ENCODE measurements around the gene EFCAB6. TPM values are rescaled to one million over a fixed set of nuclear protein-coding genes. Genes with fewer than 3 reads are reported as not detected.

EFCAB6 gene
- total RNA-seq, 4 donors from 2014 or later = 1.1 to 3.8 (median 2.7) TPM

DNA sequence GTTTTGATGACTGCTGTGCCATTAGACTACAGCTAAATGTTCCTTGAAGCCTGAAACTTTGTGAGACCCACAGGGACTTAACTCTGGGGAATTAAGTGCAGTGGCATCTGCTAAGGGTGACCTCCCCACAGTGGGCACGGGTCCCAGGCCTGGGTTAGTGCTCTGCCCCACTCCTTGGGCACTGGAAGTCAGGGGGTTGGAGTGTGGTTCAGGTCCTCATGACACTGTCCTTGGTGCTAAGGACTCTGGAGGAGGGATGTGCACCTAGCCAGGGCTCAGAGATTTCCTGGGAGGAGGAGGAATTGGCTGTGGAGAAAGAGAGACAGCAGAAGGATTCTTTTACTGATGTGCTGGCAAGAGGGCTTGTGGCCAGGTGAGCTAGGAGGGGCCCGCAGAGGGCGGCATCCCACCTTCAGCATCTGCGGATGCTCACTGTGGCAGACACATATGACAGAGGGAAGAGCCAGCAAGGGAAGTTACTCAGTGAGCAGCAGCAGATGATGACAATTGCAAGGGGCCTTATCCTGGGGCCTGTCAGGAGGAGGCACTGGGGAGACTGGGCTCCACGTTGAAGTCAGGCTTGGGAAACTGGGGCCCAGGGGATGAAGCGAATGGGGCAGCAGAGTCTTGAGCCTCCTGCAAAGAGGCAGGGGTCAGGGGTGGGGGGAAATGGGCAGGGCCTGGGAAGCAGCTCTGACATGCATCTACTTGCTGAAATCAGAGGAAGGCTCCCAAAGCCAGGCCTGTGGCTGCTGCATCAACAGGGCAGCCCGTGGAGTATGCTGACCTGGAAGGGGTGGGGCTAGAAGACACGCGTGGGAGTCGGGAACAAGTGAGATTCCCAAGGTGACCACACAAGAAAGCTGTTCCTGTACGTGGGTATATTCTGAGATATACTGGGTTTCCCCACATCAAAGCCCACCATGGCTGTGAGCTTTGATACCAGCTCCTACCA lies 256.3 kb downstream of the EFCAB6 start:
- no peak for ATAC-seq
- no peak for TF ChIP-seq POLR2A (IDR thresholded peaks at IDR 0.05)
- no peak for TF ChIP-seq EP300 (IDR thresholded peaks at IDR 0.05)
- TF ChIP-seq, protein P1, sequence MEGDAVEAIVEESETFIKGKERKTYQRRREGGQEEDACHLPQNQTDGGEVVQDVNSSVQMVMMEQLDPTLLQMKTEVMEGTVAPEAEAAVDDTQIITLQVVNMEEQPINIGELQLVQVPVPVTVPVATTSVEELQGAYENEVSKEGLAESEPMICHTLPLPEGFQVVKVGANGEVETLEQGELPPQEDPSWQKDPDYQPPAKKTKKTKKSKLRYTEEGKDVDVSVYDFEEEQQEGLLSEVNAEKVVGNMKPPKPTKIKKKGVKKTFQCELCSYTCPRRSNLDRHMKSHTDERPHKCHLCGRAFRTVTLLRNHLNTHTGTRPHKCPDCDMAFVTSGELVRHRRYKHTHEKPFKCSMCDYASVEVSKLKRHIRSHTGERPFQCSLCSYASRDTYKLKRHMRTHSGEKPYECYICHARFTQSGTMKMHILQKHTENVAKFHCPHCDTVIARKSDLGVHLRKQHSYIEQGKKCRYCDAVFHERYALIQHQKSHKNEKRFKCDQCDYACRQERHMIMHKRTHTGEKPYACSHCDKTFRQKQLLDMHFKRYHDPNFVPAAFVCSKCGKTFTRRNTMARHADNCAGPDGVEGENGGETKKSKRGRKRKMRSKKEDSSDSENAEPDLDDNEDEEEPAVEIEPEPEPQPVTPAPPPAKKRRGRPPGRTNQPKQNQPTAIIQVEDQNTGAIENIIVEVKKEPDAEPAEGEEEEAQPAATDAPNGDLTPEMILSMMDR (IDR thresholded peaks at IDR 0.05) = no peak
- TF ChIP-seq POLR2AphosphoS5 (IDR thresholded peaks at IDR 0.05) = no peak

DNA sequence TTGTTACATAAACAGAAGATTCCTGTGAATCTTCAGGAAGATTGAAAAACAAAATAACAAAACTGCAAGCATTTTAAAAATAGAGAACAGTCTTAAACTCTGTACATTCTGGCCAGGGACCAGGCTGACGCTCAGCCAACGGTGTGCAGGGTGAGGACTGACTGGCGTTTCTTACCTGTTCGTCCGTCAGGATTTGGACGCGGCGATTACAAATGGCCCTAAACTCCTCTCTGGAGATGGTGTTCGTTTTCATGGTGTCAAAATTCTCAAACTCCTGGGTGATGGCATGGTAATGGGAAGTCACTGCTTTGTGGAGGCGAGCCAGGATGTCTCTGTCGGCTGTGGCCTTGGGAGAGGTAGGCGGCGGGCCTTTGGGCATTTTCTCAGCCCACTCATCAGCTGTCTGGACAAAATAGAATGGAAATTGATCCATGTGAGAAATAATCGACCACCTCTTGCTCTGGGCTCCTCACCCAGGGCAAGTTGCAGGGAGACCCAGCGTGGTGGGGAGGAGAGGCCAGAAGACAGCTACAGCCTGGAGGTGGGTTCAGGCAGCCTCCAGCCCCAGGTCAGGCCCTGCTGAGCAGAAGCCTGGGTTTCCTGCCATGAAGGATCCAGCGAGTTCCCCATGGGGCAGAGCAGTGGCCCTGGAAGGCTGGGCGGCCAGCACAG lies 257.3 kb downstream of the EFCAB6 start:
- H3K4me1 ChIP-seq = no peaks in the 10 kb centered on the region
- H3K4me3 ChIP-seq = no peak overlapping the region
- no peak for ATAC-seq
- H3K27ac ChIP-seq = no peak overlapping the region
- H3K27me3 ChIP-seq = no peaks in the 10 kb centered on the region
- TF ChIP-seq POLR2A (IDR thresholded peaks at IDR 0.05) (no peak), EP300 (IDR thresholded peaks at IDR 0.05) (no peak), POLR2AphosphoS5 (IDR thresholded peaks at IDR 0.05) (no peak)
- TF ChIP-seq, protein P1 (IDR thresholded peaks at IDR 0.05) = no peak
- no peaks in the 10 kb centered on the region for H3K36me3 ChIP-seq
- H3K9me3 ChIP-seq = peaks cover 0 to 11% (median 0%) of the 10 kb centered on the region in 3 donors
- 90 to 97% methylated on average over 8 to 9 of the region's 17 CpGs for WGBS, 2 donors (ENCODE audit: low coverage in 1 of 2)

More for the DNA sequence above, 256.3 kb downstream of the EFCAB6 start:
- Histone ChIP-seq H3K4me3 (no peak overlapping the region), H3K27ac (no peak overlapping the region), H3K4me1 (no peaks in the 10 kb centered on the region), H3K27me3 (no peaks in the 10 kb centered on the region), H3K9me3 (peaks cover 0 to 11% (median 0%) of the 10 kb centered on the region in 3 donors), H3K36me3 (no peaks in the 10 kb centered on the region)
- 51 to 76% methylated on average over 6 to 8 of the region's 11 CpGs for WGBS, 2 donors (ENCODE audit: low coverage in 1 of 2)

DNA sequence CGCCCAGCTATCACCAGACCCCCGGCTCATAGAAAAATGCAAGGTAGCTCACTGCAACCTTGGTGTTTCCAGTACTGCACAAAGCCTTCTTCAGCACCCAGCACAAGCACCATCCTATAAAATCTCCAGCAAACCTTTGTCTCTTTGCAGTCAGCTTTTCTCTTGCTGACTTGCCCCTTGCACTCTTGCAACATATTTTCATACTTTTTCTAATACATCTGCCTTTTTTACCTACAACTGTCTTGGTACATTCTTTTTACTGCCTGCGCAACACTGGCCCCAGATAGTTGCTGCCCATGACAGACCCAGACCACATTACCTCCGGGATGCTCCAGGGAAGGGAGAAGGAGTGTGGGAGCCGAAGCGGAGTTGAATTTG lies 257.9 kb downstream of the EFCAB6 start:
- Histone ChIP-seq H3K4me1 (no peaks in the 10 kb centered on the region), H3K27me3 (no peaks in the 10 kb centered on the region), H3K36me3 (no peaks in the 10 kb centered on the region), H3K27ac (no peak overlapping the region), H3K4me3 (no peak overlapping the region), H3K9me3 (peaks cover 0 to 11% (median 0%) of the 10 kb centered on the region in 3 donors)
- 94 to 100% methylated on average over 3 of the region's 6 CpGs for WGBS, 2 donors (ENCODE audit: low coverage in 1 of 2)
- TF ChIP-seq POLR2A (IDR thresholded peaks at IDR 0.05) (no peak), EP300 (IDR thresholded peaks at IDR 0.05) (no peak), POLR2AphosphoS5 (IDR thresholded peaks at IDR 0.05) (no peak)
- TF ChIP-seq, protein P1 (IDR thresholded peaks at IDR 0.05) = no peak
- no peak for ATAC-seq

DNA sequence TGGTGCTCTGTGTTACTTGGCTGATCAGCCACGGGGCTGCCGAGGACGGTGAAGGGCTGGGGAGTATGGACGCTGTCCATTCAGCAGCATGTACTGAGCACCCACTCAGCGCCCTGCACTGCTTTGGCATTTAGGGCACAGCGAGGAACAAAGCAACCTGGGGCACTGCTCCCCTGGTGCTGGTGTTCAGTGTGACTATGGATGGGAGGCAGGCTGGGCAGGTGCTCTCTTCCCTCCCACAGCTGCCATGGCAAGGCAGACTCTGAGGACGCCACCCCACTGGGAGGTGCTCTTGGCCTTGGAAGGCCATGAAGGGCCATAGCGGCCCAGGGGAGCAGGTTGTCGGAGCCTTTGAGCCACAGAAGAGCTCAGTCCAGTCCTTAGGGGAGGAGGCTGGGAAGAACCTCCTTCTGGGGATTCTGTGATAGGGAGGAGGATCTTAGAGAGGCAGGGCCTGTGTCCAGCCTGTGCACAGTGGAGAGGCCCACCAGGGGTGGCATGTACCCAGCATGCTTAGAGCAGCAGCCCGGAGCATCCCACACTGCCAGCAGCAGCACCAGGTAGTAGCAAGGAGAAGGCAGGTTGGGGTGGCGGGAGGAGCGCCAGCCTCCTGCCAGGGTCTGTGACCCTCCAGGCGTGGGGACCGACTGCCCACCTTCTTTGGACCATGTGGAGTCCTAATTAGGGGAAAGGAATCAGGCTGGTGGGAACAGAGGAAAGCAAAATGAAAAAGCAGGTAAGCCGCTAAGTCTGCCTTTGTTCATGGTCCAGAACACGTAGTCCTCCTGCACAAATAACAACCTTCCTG lies 258.4 kb downstream of the EFCAB6 start:
- Histone ChIP-seq H3K27ac (no peak overlapping the region), H3K4me1 (no peaks in the 10 kb centered on the region), H3K27me3 (no peaks in the 10 kb centered on the region), H3K36me3 (no peaks in the 10 kb centered on the region), H3K9me3 (peaks cover 0 to 8% (median 0%) of the 10 kb centered on the region in 3 donors), H3K4me3 (no peak overlapping the region)
- ATAC-seq = no peak
- 82 to 89% methylated on average over 2 to 6 of the region's 16 CpGs for WGBS, 2 donors (ENCODE audit: low coverage in 1 of 2)
- TF ChIP-seq POLR2A (IDR thresholded peaks at IDR 0.05) = no peak
- no peak for TF ChIP-seq POLR2AphosphoS5 (IDR thresholded peaks at IDR 0.05)
- TF ChIP-seq, protein P1 (IDR thresholded peaks at IDR 0.05) = no peak
- no peak for TF ChIP-seq EP300 (IDR thresholded peaks at IDR 0.05)

Measured in gastroesophageal sphincter (tissue), 4 donors.